PC-9 (cell line): ENCODE data around the gene UNC45A.

Experiments used
- EZH2 ChIP-seq: fragments of 200-600 bp; sonication (generic); IDR thresholded peaks from 2 replicates; pipeline ENCODE4 v1.8.0; 2017; ENCODE audit warnings: antibody characterized with exemption, low read depth
- TF ChIP-seq, protein P1 (sequence below): fragments of 200-600 bp; sonication (generic); conservative IDR thresholded peaks from 2 replicates; pipeline ENCODE4 v1.6.1; 2017; ENCODE audit warnings: mixed run types, antibody characterized with exemption, mild to moderate bottlenecking, moderate library complexity

DNA sequence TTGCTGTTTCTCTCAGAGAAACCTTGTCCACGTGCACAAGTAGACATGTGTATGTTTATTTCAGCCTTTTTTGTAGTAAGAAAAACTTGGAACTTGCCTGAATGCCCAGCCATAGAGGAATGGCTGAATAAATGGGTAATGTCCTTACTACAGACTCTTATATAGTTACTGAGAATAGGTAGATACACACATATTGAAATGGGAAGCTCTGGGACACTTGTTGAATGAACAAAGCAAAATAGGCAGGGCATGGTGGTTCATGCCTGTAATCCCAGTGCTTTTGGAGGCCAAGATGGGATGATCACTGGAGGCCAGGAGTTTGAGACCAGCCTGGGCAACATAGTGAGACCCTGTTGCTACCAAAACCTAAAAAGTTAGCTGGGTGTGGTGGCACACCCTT is 1.7 kb downstream of the UNC45A start:
- TF ChIP-seq, protein P1, sequence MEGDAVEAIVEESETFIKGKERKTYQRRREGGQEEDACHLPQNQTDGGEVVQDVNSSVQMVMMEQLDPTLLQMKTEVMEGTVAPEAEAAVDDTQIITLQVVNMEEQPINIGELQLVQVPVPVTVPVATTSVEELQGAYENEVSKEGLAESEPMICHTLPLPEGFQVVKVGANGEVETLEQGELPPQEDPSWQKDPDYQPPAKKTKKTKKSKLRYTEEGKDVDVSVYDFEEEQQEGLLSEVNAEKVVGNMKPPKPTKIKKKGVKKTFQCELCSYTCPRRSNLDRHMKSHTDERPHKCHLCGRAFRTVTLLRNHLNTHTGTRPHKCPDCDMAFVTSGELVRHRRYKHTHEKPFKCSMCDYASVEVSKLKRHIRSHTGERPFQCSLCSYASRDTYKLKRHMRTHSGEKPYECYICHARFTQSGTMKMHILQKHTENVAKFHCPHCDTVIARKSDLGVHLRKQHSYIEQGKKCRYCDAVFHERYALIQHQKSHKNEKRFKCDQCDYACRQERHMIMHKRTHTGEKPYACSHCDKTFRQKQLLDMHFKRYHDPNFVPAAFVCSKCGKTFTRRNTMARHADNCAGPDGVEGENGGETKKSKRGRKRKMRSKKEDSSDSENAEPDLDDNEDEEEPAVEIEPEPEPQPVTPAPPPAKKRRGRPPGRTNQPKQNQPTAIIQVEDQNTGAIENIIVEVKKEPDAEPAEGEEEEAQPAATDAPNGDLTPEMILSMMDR = no peak
- TF ChIP-seq EZH2 = no peak
